Measurements from ENCODE around the gene FGFR1OP2. TPM values are rescaled to one million over a fixed set of nuclear protein-coding genes. Genes with fewer than 3 reads are reported as not detected.
A peak's percentile ranks its signal among the peaks of the same experiment; 100 is the strongest.

Gene FGFR1OP2
- polyA plus RNA-seq, 1 experiment: 46.2 TPM

- Histone ChIP-seq H3K9me3 (ENCODE audit: control insufficient read depth, insufficient read depth, low read length) (no peaks in the 10 kb centered on the region), H3K27ac (ENCODE audit: low read depth, low read length) (no peak overlapping the region), H3K27me3 (ENCODE audit: control insufficient read depth, insufficient read depth, low read length) (no peaks in the 10 kb centered on the region), H3K4me3 (ENCODE audit: low read depth, low read length) (no peak overlapping the region)
- TF ChIP-seq CTCF (IDR thresholded peaks at IDR 0.05; ENCODE audit: low read depth, low read length): no peak
- CTCF ChIA-PET: interaction anchor here (0.5 to 3.4 kb wide), 2 partner anchors 21 to 28 kb away, joined by 3 to 15 read pairs; no protein-coding TSS in a partner anchor
- DNase-seq (ENCODE audit: low read depth, low spot score): no peak
- POLR2A ChIA-PET: no interaction called here
These were observed 32.2 kb upstream of the FGFR1OP2 start for GRCh38 chr12:26906024-26906423.

DNA sequence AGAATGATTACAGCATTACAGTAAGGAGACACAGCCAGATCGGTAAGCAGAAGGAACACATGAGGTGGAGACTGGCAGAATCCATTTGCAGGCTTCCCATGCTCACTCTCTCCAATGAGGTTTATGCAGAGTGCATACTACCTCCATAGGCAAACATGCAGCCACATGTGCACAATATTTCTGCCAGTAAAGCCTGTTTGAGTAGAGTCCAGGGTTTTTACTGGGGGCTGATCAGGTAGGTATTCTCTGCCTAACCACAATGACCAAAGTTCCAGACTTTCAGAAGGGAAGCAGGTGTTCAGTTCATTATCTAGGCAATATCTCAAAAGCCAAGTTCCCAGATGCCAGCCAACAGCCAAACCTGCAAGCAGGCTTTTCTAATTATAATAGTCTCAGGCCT is 31.6 kb upstream of the FGFR1OP2 start:
- TF ChIP-seq CTCF (IDR thresholded peaks at IDR 0.05; ENCODE audit: low read depth, low read length): no peak

DNA sequence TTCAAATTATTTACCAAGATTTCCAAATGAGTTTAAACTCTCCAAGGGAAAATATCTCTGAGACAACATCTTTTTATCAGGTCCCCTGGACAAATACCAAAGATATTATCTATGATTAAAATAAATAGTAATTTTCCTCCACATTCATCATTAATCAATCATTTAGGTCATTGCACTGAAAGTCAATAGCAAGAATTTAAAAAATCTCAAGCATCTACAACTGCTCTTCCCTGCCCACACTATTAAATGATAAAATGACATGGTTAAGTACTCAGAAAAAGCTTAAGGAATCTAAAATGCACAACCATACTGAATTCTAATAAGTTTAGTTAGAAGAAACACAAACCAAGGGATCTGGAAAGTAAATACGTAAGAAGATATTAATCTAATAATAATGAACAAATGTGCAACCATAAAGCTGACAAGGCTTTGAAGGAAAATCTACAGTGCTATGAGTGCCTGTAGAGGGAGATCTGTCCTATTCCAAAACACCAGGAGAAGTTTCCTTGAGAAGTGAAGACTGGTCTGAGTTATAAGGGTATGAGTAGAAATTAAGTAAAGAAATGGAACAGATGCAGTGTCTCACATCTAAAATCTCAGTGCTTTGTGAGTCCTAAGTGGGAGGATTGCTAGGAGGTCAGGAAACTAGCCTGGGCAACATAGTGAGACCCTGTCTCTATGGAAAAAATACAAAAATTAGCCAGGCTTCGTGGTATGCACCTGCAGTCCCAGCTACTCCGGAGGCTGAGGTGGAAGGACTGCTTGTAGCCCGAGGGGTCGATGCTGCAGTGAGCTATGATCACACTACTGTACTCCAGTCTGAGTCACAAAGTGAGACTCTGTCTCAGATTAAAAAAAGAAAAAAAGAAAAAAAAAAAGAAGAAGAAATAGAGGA is 19.7 kb upstream of the FGFR1OP2 start:
- Histone ChIP-seq H3K27ac (ENCODE audit: low read depth, low read length) (no peak overlapping the region), H3K4me3 (ENCODE audit: low read depth, low read length) (no peak overlapping the region), H3K9me3 (ENCODE audit: control insufficient read depth, insufficient read depth, low read length) (no peaks in the 10 kb centered on the region), H3K27me3 (ENCODE audit: control insufficient read depth, insufficient read depth, low read length) (no peaks in the 10 kb centered on the region)
- DNase-seq (ENCODE audit: low read depth, low spot score): no peak
- ChIA-PET POLR2A (no interaction called here), CTCF (interaction anchor here (0.7 to 3.2 kb wide), 4 partner anchors 33 to 389 kb away, joined by 3 to 12 read pairs (median 4); no protein-coding TSS in a partner anchor)
- peak; percentile 31 for TF ChIP-seq CTCF (IDR thresholded peaks at IDR 0.05; ENCODE audit: low read depth, low read length)

More for the DNA sequence above, 31.6 kb upstream of the FGFR1OP2 start:
- ChIA-PET POLR2A (no interaction called here), CTCF (no interaction called here)
- H3K9me3 ChIP-seq (ENCODE audit: control insufficient read depth, insufficient read depth, low read length): no peaks in the 10 kb centered on the region
- no peaks in the 10 kb centered on the region for H3K27me3 ChIP-seq (ENCODE audit: control insufficient read depth, insufficient read depth, low read length)
- no peak overlapping the region for H3K4me3 ChIP-seq (ENCODE audit: low read depth, low read length)
- H3K27ac ChIP-seq (ENCODE audit: low read depth, low read length): no peak overlapping the region
- DNase-seq (ENCODE audit: low read depth, low spot score): no peak

- no peak for DNase-seq (ENCODE audit: low read depth, low spot score)
- POLR2A ChIA-PET: no interaction called here
- CTCF ChIA-PET: interaction anchor here (0.7 to 3.2 kb wide), 3 partner anchors 34 to 388 kb away, joined by 3 to 12 read pairs (median 5); no protein-coding TSS in a partner anchor
- H3K4me3 ChIP-seq (ENCODE audit: low read depth, low read length): no peak overlapping the region
- H3K27me3 ChIP-seq (ENCODE audit: control insufficient read depth, insufficient read depth, low read length): no peaks in the 10 kb centered on the region
- H3K27ac ChIP-seq (ENCODE audit: low read depth, low read length): no peak overlapping the region
- H3K9me3 ChIP-seq (ENCODE audit: control insufficient read depth, insufficient read depth, low read length): no peaks in the 10 kb centered on the region
- no peak for TF ChIP-seq CTCF (IDR thresholded peaks at IDR 0.05; ENCODE audit: low read depth, low read length)
These were observed 19.1 kb upstream of the FGFR1OP2 start for GRCh38 chr12:26919216-26919555.

DNA sequence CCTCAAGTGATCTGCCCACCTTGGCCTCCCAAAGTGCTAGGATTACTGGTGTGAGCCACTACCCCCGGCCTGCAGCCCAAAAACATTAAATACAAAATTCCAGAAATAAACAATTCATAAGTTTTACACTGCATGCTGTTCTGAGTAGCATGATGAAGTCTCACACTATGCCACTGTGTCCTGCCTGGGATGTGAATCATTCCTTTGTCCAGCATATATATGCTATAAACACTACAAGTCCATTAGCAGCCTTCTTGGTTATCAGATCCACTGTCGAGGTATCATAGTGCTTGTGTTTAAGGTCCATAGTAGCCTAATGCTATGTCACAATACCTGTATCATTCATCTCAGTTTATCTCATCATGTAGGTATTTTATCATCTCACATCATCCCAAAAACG is 16.4 kb upstream of the FGFR1OP2 start:
- no peaks in the 10 kb centered on the region for H3K27me3 ChIP-seq (ENCODE audit: control insufficient read depth, insufficient read depth, low read length)
- CTCF ChIA-PET: no interaction called here
- POLR2A ChIA-PET: no interaction called here
- no peaks in the 10 kb centered on the region for H3K9me3 ChIP-seq (ENCODE audit: control insufficient read depth, insufficient read depth, low read length)
- no peak for DNase-seq (ENCODE audit: low read depth, low spot score)
- H3K27ac ChIP-seq (ENCODE audit: low read depth, low read length): no peak overlapping the region
- H3K4me3 ChIP-seq (ENCODE audit: low read depth, low read length): no peak overlapping the region
- no peak for TF ChIP-seq CTCF (IDR thresholded peaks at IDR 0.05; ENCODE audit: low read depth, low read length)

Measured in AG04450 (cell line).